NAMALWA (cell line): Measurements from ENCODE around the gene HCK.
"Not testable (repeated sequence)": the region's sequence is repeated elsewhere in the genome, so short reads cannot be mapped to it uniquely, and the experiment has no call there.

Experiments used
- DNase-seq: peaks from one replicate; pipeline ENCODE4 v3.0.0-alpha.2; 2015; ENCODE audit warnings: low spot score

The HCK gene

GRCh38 chr20:32098786-32099185, 46.7 kb downstream of the HCK start:
- no peak for DNase-seq

- no peak for DNase-seq
Measured at GRCh38 chr20:32108814-32109391, 56.9 kb downstream of the HCK start.

- peak; percentile 97 for DNase-seq
Measured at GRCh38 chr20:32109392-32110172, 57.5 kb downstream of the HCK start, which contains the start of gene TM9SF4. TSS of gene TM9SF4 (plus strand) at chr20:32109714. CDS start at chr20:32109741, 27 bp downstream.

GRCh38 chr20:32110173-32110704, 58.2 kb downstream of the HCK start:
- DNase-seq = no peak

- no peak for DNase-seq
Measured at GRCh38 chr20:32110727-32111126, 58.7 kb downstream of the HCK start.

GRCh38 chr20:32111156-32111686, 59.2 kb downstream of the HCK start:
- DNase-seq = no peak

- no peak for DNase-seq
Measured at GRCh38 chr20:32111753-32112152, 59.7 kb downstream of the HCK start.

- DNase-seq = no peak
Measured at GRCh38 chr20:32112841-32113240, 60.8 kb downstream of the HCK start.

- DNase-seq = no peak
Measured at GRCh38 chr20:32113591-32114260, 61.7 kb downstream of the HCK start.

GRCh38 chr20:32114305-32114960, 62.4 kb downstream of the HCK start:
- no peak for DNase-seq

GRCh38 chr20:32115211-32115767, 63.2 kb downstream of the HCK start:
- DNase-seq = no peak

- no peak for DNase-seq
Measured at GRCh38 chr20:32116079-32116521, 64.1 kb downstream of the HCK start.

- not testable (repeated sequence) for DNase-seq
Measured at GRCh38 chr20:32116796-32117195, 64.8 kb downstream of the HCK start.

- DNase-seq = not testable (repeated sequence)
Measured at GRCh38 chr20:32118427-32118826, 66.4 kb downstream of the HCK start.

- DNase-seq = no peak
Measured at GRCh38 chr20:32119734-32120133, 67.7 kb downstream of the HCK start.

GRCh38 chr20:32121908-32122307, 69.9 kb downstream of the HCK start:
- not testable (repeated sequence) for DNase-seq

GRCh38 chr20:32123088-32123487, 71.0 kb downstream of the HCK start:
- no peak for DNase-seq

- DNase-seq = no peak
Measured at GRCh38 chr20:32124916-32125454, 72.9 kb downstream of the HCK start.

GRCh38 chr20:32125506-32125905, 73.5 kb downstream of the HCK start:
- no peak for DNase-seq

GRCh38 chr20:32126919-32127318, 74.9 kb downstream of the HCK start:
- DNase-seq = no peak

- DNase-seq = no peak
Measured at GRCh38 chr20:32127347-32127746, 75.3 kb downstream of the HCK start.
